HFF-Myc (cell line): Measurements from ENCODE around the gene AP1M1.

Experiments used
- DNase-seq: peaks from one replicate; pipeline ENCODE4 v3.0.0-alpha.2; 2011; ENCODE audit warnings: low read depth; ENCODE audit errors: extremely low read depth
- H3K4me3 ChIP-seq: replicated peaks from 2 replicates; pipeline ENCODE4 v1.5.1; 2011; ENCODE audit warnings: low read depth, mild to moderate bottlenecking, control low read depth, low read length
- TF ChIP-seq, protein P1 (sequence below): IDR thresholded peaks from 2 replicates; pipeline ENCODE4 v1.5.1; 2012; ENCODE audit warnings: mild to moderate bottlenecking, low read depth, low read length, control low read depth; ENCODE audit errors: missing control alignments

The AP1M1 gene

GRCh38 chr19:16216744-16217670, 19.3 kb downstream of the AP1M1 start:
- H3K4me3 ChIP-seq, result no peak overlapping the region
- DNase-seq, result no peak
- TF ChIP-seq, protein P1, sequence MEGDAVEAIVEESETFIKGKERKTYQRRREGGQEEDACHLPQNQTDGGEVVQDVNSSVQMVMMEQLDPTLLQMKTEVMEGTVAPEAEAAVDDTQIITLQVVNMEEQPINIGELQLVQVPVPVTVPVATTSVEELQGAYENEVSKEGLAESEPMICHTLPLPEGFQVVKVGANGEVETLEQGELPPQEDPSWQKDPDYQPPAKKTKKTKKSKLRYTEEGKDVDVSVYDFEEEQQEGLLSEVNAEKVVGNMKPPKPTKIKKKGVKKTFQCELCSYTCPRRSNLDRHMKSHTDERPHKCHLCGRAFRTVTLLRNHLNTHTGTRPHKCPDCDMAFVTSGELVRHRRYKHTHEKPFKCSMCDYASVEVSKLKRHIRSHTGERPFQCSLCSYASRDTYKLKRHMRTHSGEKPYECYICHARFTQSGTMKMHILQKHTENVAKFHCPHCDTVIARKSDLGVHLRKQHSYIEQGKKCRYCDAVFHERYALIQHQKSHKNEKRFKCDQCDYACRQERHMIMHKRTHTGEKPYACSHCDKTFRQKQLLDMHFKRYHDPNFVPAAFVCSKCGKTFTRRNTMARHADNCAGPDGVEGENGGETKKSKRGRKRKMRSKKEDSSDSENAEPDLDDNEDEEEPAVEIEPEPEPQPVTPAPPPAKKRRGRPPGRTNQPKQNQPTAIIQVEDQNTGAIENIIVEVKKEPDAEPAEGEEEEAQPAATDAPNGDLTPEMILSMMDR, result no peak

GRCh38 chr19:16217716-16218451, 20.2 kb downstream of the AP1M1 start:
- TF ChIP-seq, protein P1, result no peak
- DNase-seq, result no peak
- H3K4me3 ChIP-seq, result no peak overlapping the region

DNA sequence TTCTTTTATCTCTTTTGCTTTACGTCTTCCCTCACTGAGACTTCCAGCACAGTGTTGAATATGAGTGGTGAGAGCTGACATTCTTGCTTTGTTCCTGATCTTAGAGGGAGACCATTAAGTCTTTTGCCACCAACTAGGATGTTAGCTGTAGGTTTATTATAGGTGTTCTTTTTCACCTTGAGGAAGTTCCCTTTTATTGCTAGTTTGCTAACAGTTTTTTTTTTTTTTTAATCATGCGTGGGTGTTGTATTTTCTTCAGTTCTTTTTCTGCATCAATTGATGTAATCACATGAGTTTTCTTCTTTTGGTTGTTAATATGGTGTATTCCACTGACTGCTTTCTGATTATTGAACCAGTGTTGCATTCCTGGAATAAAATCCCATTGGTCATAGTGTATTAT, 21.1 kb downstream of the AP1M1 start:
- TF ChIP-seq, protein P1, result no peak
- no peak overlapping the region for H3K4me3 ChIP-seq
- no peak for DNase-seq

DNA sequence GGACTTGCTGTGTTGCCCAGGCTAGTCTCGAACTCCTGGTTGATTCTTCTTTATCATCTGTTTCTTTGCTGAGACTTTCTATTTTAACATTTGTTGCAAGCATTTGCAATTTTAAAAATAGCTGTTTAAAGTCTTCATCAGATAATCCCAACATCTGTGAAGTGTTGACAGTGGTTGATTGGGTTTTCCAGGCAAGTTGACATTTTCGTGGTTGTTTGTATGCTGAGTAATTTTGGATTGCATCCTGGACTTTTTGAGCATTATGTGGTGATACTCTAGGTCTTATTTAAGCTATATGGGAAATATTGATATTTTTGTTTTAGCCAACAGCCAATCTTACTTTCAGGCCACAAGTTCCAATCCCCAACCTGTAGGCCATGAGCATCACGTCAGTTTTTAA, 25.1 kb downstream of the AP1M1 start:
- no peak overlapping the region for H3K4me3 ChIP-seq
- no peak for DNase-seq
- TF ChIP-seq, protein P1, result no peak

GRCh38 chr19:16223746-16224145, 26.0 kb downstream of the AP1M1 start:
- H3K4me3 ChIP-seq, result no peak overlapping the region
- TF ChIP-seq, protein P1, result no peak
- no peak for DNase-seq

GRCh38 chr19:16224293-16225045, 26.8 kb downstream of the AP1M1 start:
- TF ChIP-seq, protein P1, result no peak
- DNase-seq, result no peak

More at GRCh38 chr19:16224293-16225045, 26.8 kb downstream of the AP1M1 start:
- H3K4me3 ChIP-seq, result no peak overlapping the region
